ENCODE data around the gene KIF17.
"Not testable (repeated sequence)": the region's sequence is repeated elsewhere in the genome, so short reads cannot be mapped to it uniquely, and the experiment has no call there.

KIF17 gene

DNA sequence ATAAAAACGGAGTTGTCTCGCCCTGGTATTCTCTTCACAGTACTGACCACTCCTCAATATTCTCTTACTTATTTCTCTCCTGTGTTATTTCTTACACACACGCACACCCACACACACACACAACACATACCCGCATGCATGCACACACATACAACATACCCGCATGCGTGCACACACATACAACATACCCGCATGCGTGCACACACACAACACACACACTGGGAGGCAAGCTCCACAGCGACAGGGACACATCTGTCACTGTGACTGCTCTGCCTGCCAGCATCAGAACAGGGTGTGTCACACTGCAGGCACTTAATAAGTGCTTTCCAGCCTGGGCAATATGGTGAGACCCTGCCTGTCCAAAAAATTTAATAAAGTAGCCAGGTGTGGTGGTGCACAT lies 35.8 kb downstream of the KIF17 start:
- Histone ChIP-seq H3K9ac (ENCODE audit: low read length in 5 of 5) (no peak overlapping the region), H3K27me3 (ENCODE audit: control insufficient read depth in 5 of 5, insufficient read depth in 4 of 5, low read length in 5 of 5) (peaks cover 0 to 4% (median 0%) of the 10 kb centered on the region in 5 donors), H3K9me3 (ENCODE audit: control insufficient read depth in 5 of 5, low read length in 5 of 5) (no peaks in the 10 kb centered on the region), H3K4me3 (ENCODE audit: low read depth in 1 of 5, low read length in 5 of 5) (no peak overlapping the region), H3K36me3 (ENCODE audit: control insufficient read depth in 5 of 5, insufficient read depth in 5 of 5, low read length in 5 of 5) (peaks cover 0 to 14% (median 2%) of the 10 kb centered on the region in 5 donors), H3K27ac (ENCODE audit: low read depth, low read length) (no peak overlapping the region), H3K4me1 (ENCODE audit: control insufficient read depth in 5 of 5, insufficient read depth in 5 of 5, low read length in 5 of 5) (peaks cover 0 to 46% (median 31%) of the 10 kb centered on the region in 5 donors)

GRCh38 chr1:20680269-20680668 lies 37.5 kb downstream of the KIF17 start:
- no peak overlapping the region for H3K9ac ChIP-seq (ENCODE audit: low read length in 5 of 5)
- peaks cover 0 to 36% (median 25%) of the 10 kb centered on the region in 5 donors for H3K4me1 ChIP-seq (ENCODE audit: control insufficient read depth in 5 of 5, insufficient read depth in 5 of 5, low read length in 5 of 5)
- H3K36me3 ChIP-seq (ENCODE audit: control insufficient read depth in 5 of 5, insufficient read depth in 5 of 5, low read length in 5 of 5) = peaks cover 0 to 18% (median 2%) of the 10 kb centered on the region in 5 donors
- H3K27me3 ChIP-seq (ENCODE audit: control insufficient read depth in 5 of 5, insufficient read depth in 4 of 5, low read length in 5 of 5) = peaks cover 0 to 4% (median 0%) of the 10 kb centered on the region in 5 donors
- H3K9me3 ChIP-seq (ENCODE audit: control insufficient read depth in 5 of 5, low read length in 5 of 5) = no peaks in the 10 kb centered on the region
- H3K4me3 ChIP-seq (ENCODE audit: low read depth in 1 of 5, low read length in 5 of 5) = no peak overlapping the region
- H3K27ac ChIP-seq (ENCODE audit: low read depth, low read length) = no peak overlapping the region

DNA sequence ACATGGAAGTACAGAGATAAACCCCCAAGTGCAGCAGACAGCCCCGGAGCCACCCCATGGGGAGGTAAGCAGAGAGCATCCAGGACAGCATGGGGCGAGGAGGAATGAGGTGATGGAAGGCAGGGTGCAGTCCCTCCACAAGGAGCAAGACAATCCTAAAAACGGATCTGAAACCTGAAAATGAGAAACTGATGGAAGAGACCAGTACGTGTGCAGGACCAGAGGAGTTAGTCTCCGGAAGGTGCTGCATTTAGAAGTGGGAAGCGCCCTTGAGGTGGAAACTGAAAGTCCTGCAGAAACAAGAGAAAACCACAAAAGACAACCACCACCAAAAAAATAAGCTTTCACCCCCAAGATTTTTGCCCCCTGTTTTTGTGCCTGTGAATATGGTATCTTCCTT lies 39.2 kb downstream of the KIF17 start:
- H3K4me3 ChIP-seq (ENCODE audit: low read depth in 1 of 5, low read length in 5 of 5) = no peak overlapping the region
- H3K9ac ChIP-seq (ENCODE audit: low read length in 5 of 5) = no peak overlapping the region
- H3K36me3 ChIP-seq (ENCODE audit: control insufficient read depth in 5 of 5, insufficient read depth in 5 of 5, low read length in 5 of 5) = peaks cover 0 to 18% (median 2%) of the 10 kb centered on the region in 5 donors
- no peaks in the 10 kb centered on the region for H3K27me3 ChIP-seq (ENCODE audit: control insufficient read depth in 5 of 5, insufficient read depth in 4 of 5, low read length in 5 of 5)
- H3K9me3 ChIP-seq (ENCODE audit: control insufficient read depth in 5 of 5, low read length in 5 of 5) = no peaks in the 10 kb centered on the region
- no peak overlapping the region for H3K27ac ChIP-seq (ENCODE audit: low read depth, low read length)
- peaks cover 0 to 19% (median 9%) of the 10 kb centered on the region in 5 donors for H3K4me1 ChIP-seq (ENCODE audit: control insufficient read depth in 5 of 5, insufficient read depth in 5 of 5, low read length in 5 of 5)

DNA sequence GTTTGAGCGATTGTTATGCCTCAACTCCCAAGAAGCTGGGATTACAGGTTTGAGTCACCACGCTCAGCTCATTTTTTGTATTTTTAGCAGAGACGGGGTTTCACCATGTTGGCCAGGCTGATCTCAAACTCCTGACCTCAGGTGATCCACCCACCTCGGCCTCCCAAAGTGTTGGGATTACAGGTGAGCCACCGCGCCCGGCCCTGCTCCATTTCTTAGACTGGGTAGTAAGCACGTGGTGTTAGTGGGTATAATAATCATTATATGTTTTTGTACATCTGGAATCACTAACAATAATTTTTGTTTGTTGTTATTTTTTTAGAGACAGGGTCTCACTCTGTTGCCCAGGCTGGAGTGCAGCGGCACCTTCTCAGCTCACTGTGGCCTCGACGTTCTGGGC lies 44.2 kb downstream of the KIF17 start:
- not testable (repeated sequence) for H3K27ac ChIP-seq (ENCODE audit: low read depth, low read length)
- H3K36me3 ChIP-seq (ENCODE audit: control insufficient read depth in 5 of 5, insufficient read depth in 5 of 5, low read length in 5 of 5) = peaks cover 0 to 28% (median 12%) of the 10 kb centered on the region in 5 donors

DNA sequence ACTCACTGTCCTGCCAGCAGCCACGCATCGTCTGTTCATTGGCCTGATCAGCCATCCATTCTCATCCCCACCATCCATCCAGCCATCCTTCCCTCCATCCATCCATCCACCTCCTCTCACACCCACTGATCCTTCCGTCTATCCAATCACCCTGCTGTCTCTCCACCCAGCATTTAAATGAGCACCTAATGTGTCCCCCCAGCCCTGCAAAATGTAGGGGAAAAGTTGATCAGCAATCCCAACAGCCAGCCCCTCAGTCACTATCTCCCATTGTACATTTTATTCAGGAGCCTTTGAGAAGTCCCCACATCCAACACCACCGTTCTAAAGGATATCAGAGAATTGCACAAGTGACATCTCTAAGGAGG lies 45.6 kb downstream of the KIF17 start:
- H3K36me3 ChIP-seq (ENCODE audit: control insufficient read depth in 5 of 5, insufficient read depth in 5 of 5, low read length in 5 of 5) = peaks cover 0 to 25% (median 12%) of the 10 kb centered on the region in 5 donors
- H3K27me3 ChIP-seq (ENCODE audit: control insufficient read depth in 5 of 5, insufficient read depth in 4 of 5, low read length in 5 of 5) = no peaks in the 10 kb centered on the region
- no peaks in the 10 kb centered on the region for H3K9me3 ChIP-seq (ENCODE audit: control insufficient read depth in 5 of 5, low read length in 5 of 5)
- H3K4me1 ChIP-seq (ENCODE audit: control insufficient read depth in 5 of 5, insufficient read depth in 5 of 5, low read length in 5 of 5) = no peaks in the 10 kb centered on the region
- no peak overlapping the region for H3K9ac ChIP-seq (ENCODE audit: low read length in 5 of 5)
- no peak overlapping the region for H3K27ac ChIP-seq (ENCODE audit: low read depth, low read length)
- H3K4me3 ChIP-seq (ENCODE audit: low read depth in 1 of 5, low read length in 5 of 5) = no peak overlapping the region

More for the DNA sequence above, 44.2 kb downstream of the KIF17 start:
- not testable (repeated sequence) for H3K4me1 ChIP-seq (ENCODE audit: control insufficient read depth in 5 of 5, insufficient read depth in 5 of 5, low read length in 5 of 5); H3K9ac ChIP-seq (ENCODE audit: low read length in 5 of 5); H3K4me3 ChIP-seq (ENCODE audit: low read depth in 1 of 5, low read length in 5 of 5); H3K9me3 ChIP-seq (ENCODE audit: control insufficient read depth in 5 of 5, low read length in 5 of 5); H3K27me3 ChIP-seq (ENCODE audit: control insufficient read depth in 5 of 5, insufficient read depth in 4 of 5, low read length in 5 of 5)

DNA sequence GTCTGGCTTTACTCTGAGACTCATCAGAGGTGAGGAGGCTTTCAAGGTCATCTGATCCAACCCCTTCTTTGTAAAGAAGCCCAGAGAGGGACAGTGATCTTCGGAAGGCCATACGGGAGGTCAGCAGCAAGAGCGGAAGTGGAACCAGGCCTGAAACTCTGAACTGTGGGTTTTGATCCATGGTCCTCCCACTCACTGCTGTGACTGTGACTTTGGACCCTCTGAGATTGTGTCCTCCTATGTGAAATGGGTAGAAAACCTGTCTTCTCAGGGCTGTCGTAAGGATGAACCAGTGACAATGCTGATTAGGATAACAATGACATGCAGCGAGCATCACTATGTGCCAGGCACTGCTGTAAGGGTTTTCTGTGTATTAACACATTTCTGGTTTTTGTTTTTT lies 46.9 kb downstream of the KIF17 start:
- H3K36me3 ChIP-seq (ENCODE audit: control insufficient read depth in 5 of 5, insufficient read depth in 5 of 5, low read length in 5 of 5) = peaks cover 0 to 25% (median 12%) of the 10 kb centered on the region in 5 donors
- no peak overlapping the region for H3K4me3 ChIP-seq (ENCODE audit: low read depth in 1 of 5, low read length in 5 of 5)
- H3K9me3 ChIP-seq (ENCODE audit: control insufficient read depth in 5 of 5, low read length in 5 of 5) = no peaks in the 10 kb centered on the region
- H3K9ac ChIP-seq (ENCODE audit: low read length in 5 of 5) = no peak overlapping the region
- H3K4me1 ChIP-seq (ENCODE audit: control insufficient read depth in 5 of 5, insufficient read depth in 5 of 5, low read length in 5 of 5) = peaks cover 0 to 8% (median 0%) of the 10 kb centered on the region in 5 donors
- peaks cover 0 to 5% (median 0%) of the 10 kb centered on the region in 5 donors for H3K27me3 ChIP-seq (ENCODE audit: control insufficient read depth in 5 of 5, insufficient read depth in 4 of 5, low read length in 5 of 5)
- H3K27ac ChIP-seq (ENCODE audit: low read depth, low read length) = no peak overlapping the region

GRCh38 chr1:20668581-20668980 lies 49.2 kb downstream of the KIF17 start:
- peaks cover 0 to 12% (median 0%) of the 10 kb centered on the region in 5 donors for H3K4me1 ChIP-seq (ENCODE audit: control insufficient read depth in 5 of 5, insufficient read depth in 5 of 5, low read length in 5 of 5)
- H3K9me3 ChIP-seq (ENCODE audit: control insufficient read depth in 5 of 5, low read length in 5 of 5) = no peaks in the 10 kb centered on the region
- peaks cover 0 to 5% (median 0%) of the 10 kb centered on the region in 5 donors for H3K27me3 ChIP-seq (ENCODE audit: control insufficient read depth in 5 of 5, insufficient read depth in 4 of 5, low read length in 5 of 5)
- H3K4me3 ChIP-seq (ENCODE audit: low read depth in 1 of 5, low read length in 5 of 5) = no peak overlapping the region
- peaks cover 0 to 24% (median 12%) of the 10 kb centered on the region in 5 donors for H3K36me3 ChIP-seq (ENCODE audit: control insufficient read depth in 5 of 5, insufficient read depth in 5 of 5, low read length in 5 of 5)
- H3K9ac ChIP-seq (ENCODE audit: low read length in 5 of 5) = no peak overlapping the region
- H3K27ac ChIP-seq (ENCODE audit: low read depth, low read length) = no peak overlapping the region

DNA sequence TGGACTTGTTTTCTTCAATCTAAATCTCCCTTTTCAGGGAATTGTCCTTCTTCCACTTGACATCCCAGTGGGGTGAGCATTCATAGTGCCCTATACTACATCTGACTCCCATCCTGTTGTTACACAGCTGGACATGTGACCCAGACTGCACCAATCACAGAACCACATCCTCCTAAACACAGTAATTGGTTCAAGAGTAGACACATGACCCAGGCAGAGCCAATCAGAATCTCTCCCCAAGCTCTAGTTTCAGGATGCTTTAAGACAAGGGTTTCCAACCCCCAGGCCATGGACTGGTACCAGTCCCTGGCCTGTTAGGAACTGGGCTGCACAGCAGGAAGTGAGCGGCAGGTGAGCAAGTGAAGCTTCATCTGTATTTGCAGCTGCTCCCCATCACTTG lies 51.0 kb downstream of the KIF17 start:
- H3K9me3 ChIP-seq (ENCODE audit: control insufficient read depth in 5 of 5, low read length in 5 of 5) = no peaks in the 10 kb centered on the region
- no peak overlapping the region for H3K9ac ChIP-seq (ENCODE audit: low read length in 5 of 5)
- H3K4me1 ChIP-seq (ENCODE audit: control insufficient read depth in 5 of 5, insufficient read depth in 5 of 5, low read length in 5 of 5) = peaks cover 0 to 18% (median 7%) of the 10 kb centered on the region in 5 donors
- peak overlapping the region; percentile 30 for H3K27ac ChIP-seq (ENCODE audit: low read depth, low read length)
- H3K4me3 ChIP-seq (ENCODE audit: low read depth in 1 of 5, low read length in 5 of 5) = no peak overlapping the region
- peaks cover 0 to 5% (median 0%) of the 10 kb centered on the region in 5 donors for H3K27me3 ChIP-seq (ENCODE audit: control insufficient read depth in 5 of 5, insufficient read depth in 4 of 5, low read length in 5 of 5)
- peaks cover 0 to 20% (median 9%) of the 10 kb centered on the region in 5 donors for H3K36me3 ChIP-seq (ENCODE audit: control insufficient read depth in 5 of 5, insufficient read depth in 5 of 5, low read length in 5 of 5)

GRCh38 chr1:20666146-20666545 lies 51.7 kb downstream of the KIF17 start:
- peak overlapping the region; percentile 30 for H3K27ac ChIP-seq (ENCODE audit: low read depth, low read length)

DNA sequence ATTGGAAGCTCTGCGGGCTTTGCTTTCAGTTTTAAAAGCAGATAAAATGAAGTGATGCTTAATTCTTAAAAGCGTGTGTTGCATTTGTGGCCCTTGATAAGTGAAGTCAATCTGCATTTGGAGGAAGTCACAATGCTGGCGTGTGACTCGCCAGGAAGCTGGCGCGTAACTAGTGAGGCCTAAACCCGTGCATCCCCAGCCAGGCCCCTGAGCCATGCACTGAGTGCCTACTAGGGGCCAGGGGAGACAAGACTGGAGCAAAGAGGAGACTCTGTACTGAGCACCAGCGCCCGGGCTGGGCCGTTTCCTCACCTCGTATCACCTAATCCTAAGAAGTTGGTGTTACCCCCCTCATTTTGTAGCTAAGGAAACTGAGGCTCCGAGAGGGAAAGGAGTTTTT lies 52.1 kb downstream of the KIF17 start:
- Histone ChIP-seq H3K9ac (ENCODE audit: low read length in 5 of 5) (no peak overlapping the region), H3K36me3 (ENCODE audit: control insufficient read depth in 5 of 5, insufficient read depth in 5 of 5, low read length in 5 of 5) (peaks cover 0 to 12% (median 4%) of the 10 kb centered on the region in 5 donors), H3K27me3 (ENCODE audit: control insufficient read depth in 5 of 5, insufficient read depth in 4 of 5, low read length in 5 of 5) (peaks cover 0 to 5% (median 0%) of the 10 kb centered on the region in 5 donors), H3K27ac (ENCODE audit: low read depth, low read length) (peak overlapping the region; percentile 30), H3K4me3 (ENCODE audit: low read depth in 1 of 5, low read length in 5 of 5) (no peak overlapping the region), H3K9me3 (ENCODE audit: control insufficient read depth in 5 of 5, low read length in 5 of 5) (no peaks in the 10 kb centered on the region), H3K4me1 (ENCODE audit: control insufficient read depth in 5 of 5, insufficient read depth in 5 of 5, low read length in 5 of 5) (peaks cover under 1 to 23% (median 12%) of the 10 kb centered on the region in 5 donors)

More at GRCh38 chr1:20666146-20666545, 51.7 kb downstream of the KIF17 start:
- Histone ChIP-seq H3K27me3 (ENCODE audit: control insufficient read depth in 5 of 5, insufficient read depth in 4 of 5, low read length in 5 of 5) (peaks cover 0 to 5% (median 0%) of the 10 kb centered on the region in 5 donors), H3K36me3 (ENCODE audit: control insufficient read depth in 5 of 5, insufficient read depth in 5 of 5, low read length in 5 of 5) (peaks cover 0 to 16% (median 4%) of the 10 kb centered on the region in 5 donors), H3K4me1 (ENCODE audit: control insufficient read depth in 5 of 5, insufficient read depth in 5 of 5, low read length in 5 of 5) (peaks cover 0 to 20% (median 10%) of the 10 kb centered on the region in 5 donors), H3K9ac (ENCODE audit: low read length in 5 of 5) (no peak overlapping the region), H3K4me3 (ENCODE audit: low read depth in 1 of 5, low read length in 5 of 5) (peak overlapping the region in 1 of 5 donors; percentile 22), H3K9me3 (ENCODE audit: control insufficient read depth in 5 of 5, low read length in 5 of 5) (no peaks in the 10 kb centered on the region)

Data from subcutaneous abdominal adipose tissue (tissue), 5 donors.